AG20443 (cell line): ENCODE measurements around the gene KCNJ6.

Source experiments
- DNase-seq: peaks from one replicate; pipeline ENCODE4 v3.0.0; 2012; ENCODE audit warnings: low spot score, mixed read lengths

Gene KCNJ6

GRCh38 chr21:37819372-37819771 is 96.9 kb downstream of the KCNJ6 start:
- DNase-seq = no peak

DNA sequence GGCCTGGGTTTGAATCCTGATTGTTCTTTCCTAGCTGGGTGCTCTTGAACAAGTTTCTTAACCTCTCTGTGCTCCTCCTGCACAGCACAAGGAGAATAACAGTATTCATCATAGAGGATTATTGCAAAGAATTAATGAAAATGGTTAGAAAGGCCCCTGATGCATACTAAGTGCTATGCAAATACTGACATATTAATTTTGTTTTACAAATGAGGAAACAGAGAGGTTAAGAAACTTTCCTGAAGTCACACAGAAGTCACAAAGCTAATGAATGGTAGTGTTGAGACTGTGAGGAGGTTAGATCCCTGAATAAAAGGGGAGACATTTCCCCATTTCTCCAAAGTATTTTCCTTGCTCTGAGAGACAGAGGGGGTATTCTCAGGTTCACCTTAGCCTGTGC is 99.0 kb downstream of the KCNJ6 start:
- no peak for DNase-seq

DNA sequence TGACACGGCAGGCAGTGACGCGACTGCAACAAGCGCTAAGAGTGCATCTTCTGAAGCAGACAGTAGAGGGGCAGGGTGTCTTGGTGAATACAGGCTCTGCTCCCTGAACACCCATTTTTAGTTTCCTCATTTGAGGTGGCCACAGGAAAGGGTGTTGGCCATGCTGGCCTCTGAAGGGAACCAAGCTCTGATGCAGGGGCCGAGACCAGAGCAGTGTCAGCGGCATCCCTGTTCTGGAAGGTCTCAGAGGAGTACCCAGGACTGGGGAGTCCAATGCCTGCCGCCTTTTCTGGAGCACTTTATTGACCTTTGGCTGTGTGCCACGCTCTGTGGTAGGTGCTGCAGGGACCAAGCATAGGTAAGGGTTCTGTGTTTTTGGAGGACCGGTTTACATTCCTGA is 100.4 kb downstream of the KCNJ6 start:
- no peak for DNase-seq

DNA sequence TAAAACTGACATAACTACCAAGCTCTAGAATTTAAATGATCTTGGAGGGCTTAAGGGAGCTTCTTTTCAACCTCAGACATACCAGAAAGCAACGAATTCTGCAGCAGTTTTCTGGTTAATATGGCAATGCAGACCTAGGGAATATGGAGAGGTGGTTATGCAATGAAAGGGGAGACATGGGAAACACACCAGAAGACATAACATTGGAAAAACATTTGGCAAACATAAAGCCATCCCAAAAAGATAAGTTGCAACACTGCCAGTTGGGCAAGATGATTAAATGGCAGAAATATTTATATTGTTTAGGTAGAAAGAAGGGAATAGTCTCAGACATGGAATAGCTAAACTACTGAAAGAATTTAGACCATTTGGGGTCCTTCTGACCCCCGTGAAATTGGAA is 104.5 kb downstream of the KCNJ6 start:
- no peak for DNase-seq

GRCh38 chr21:37808261-37808660 is 108.0 kb downstream of the KCNJ6 start:
- DNase-seq = no peak

DNA sequence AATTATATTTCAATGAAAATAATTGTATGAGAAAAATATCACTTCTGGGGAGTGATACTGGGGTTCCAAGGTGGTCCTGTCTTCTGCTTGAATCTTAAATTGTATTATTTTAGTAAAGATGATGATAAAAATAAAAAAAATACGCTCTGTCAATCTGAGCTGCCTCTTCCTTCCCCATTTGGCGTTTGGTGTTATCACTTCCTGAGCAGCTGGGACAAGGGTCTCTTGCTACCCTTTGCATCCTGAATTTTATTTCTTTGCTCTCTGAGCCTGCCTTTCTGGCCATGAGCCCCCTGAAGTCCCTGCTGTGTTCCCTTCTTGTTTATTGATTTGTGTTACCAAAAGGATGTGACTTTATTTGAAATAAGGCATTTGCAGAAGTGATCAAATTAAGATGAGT is 111.0 kb downstream of the KCNJ6 start:
- DNase-seq = no peak

GRCh38 chr21:37804001-37804400 is 112.3 kb downstream of the KCNJ6 start:
- DNase-seq = no peak

GRCh38 chr21:37803101-37803651 is 113.1 kb downstream of the KCNJ6 start:
- no peak for DNase-seq

GRCh38 chr21:37800456-37801061 is 115.7 kb downstream of the KCNJ6 start:
- DNase-seq = no peak

GRCh38 chr21:37800057-37800455 is 116.2 kb downstream of the KCNJ6 start:
- no peak for DNase-seq

DNA sequence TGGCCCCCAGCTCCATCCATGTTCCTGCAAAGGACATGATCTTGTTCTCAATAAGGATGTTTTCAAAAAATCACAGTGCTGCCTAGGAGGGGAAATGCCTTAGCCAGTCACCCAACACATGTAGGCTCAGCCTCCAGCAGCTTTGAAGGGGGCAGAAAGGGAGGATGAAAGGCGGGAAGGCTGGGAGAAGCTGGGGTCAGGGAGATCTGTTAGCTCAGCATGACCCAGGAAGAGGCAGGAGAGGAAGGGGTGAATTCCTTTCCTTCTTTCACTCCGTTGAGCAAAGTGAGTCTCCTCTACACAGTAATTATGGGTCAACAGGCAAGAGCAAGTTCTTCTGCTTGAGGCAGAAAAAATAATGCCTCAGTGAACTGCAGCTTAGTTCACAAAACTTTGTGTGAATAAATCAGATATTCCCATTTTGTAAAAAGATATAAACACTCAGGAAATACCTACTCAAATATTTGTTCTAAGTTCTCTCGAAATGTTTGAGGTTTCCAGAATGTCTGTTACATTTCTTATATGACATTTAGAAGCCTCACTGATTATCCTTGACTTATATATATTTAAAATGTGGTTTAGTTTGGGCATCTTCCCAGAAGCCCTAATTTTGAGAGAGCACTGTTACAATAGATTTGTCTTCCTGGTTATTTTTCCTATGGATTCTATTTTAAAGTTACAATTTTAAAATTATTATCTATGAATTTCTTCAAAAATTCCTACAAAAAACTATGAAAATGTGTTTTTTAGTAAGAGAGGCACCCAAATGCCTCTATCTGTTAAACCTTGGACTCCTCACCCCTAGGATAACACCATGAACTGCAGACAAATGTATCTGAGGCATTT is 116.8 kb downstream of the KCNJ6 start:
- no peak for DNase-seq

GRCh38 chr21:37797403-37797802 is 118.9 kb downstream of the KCNJ6 start:
- no peak for DNase-seq

DNA sequence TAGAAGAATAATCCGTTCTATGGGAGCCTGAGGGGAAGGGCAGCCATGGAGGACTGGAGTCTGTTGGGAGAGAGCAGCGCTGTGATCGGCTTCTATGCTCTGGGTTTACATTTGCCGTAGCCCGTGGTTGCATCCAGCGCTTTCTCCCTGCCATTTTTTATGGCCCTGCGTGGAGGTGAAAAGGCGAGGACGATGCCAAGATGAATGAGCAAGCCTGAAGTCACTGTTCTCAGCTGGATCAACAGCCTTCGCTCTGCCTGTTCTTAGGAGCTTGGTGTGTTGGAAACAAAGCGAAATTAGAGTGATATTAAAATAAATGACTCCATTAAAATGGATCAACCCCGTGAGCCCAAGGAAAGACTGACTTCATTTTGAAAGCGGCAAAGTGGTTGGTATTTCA is 120.2 kb downstream of the KCNJ6 start:
- no peak for DNase-seq

GRCh38 chr21:37793660-37794059 is 122.6 kb downstream of the KCNJ6 start:
- DNase-seq = no peak

DNA sequence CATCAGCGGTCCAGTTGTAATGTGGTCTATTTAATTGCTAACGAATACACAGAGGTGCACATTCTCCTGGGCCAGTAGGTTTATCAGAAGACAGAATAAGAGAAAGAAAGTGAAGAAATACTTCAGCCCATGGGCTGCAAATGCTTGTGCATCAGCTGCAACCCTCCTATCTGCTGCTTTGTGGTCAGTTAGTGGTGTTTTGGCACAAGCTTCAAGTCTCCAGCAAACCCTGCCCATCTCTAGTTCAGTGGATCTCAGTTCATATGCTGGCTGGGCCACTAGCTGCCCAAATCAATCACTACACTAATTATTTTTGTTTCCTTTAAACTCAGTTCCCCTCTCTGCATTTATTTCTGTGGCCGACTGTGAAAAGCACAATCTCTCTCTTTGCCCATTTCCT is 124.2 kb downstream of the KCNJ6 start:
- peak; percentile 54 for DNase-seq

DNA sequence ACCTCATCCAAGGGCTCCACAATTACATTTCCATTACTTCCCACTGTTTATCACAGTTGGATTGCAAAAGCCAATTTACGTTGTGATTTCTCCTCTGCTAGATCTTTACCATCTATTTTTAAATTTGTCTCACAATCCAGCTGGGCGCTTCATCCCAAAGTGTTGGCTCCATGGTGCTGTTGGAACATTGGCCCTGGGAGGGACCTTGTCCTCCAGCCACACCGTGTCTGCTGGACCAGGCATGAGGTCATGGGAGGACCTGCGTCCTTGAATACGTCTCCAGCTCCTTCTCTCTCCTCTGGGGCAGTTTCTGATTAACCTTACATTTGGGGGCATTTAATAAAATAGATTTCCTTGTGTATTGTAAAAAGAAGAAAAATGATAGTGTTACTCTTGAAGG is 125.4 kb downstream of the KCNJ6 start:
- no peak for DNase-seq

GRCh38 chr21:37788503-37788902 is 127.8 kb downstream of the KCNJ6 start:
- DNase-seq = no peak

DNA sequence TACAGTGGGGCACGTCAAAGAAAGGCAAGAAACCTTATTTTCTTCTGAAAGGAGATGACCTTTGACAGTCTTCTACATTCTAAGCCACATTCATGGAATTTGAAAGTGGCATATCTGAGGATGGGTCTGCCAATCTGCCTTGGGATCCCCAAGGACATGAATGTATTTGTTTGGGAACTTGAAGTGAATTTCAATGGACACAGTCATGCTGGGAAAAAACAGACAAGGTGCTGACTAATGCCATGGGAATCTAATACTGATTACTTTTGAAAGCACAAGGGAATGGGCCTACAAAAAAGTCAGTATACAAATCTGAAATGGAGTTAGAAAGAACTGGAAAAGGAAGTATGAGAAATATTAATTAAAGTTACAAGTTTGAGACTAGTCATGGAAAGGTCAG is 128.8 kb downstream of the KCNJ6 start:
- DNase-seq = peak; percentile 68

DNA sequence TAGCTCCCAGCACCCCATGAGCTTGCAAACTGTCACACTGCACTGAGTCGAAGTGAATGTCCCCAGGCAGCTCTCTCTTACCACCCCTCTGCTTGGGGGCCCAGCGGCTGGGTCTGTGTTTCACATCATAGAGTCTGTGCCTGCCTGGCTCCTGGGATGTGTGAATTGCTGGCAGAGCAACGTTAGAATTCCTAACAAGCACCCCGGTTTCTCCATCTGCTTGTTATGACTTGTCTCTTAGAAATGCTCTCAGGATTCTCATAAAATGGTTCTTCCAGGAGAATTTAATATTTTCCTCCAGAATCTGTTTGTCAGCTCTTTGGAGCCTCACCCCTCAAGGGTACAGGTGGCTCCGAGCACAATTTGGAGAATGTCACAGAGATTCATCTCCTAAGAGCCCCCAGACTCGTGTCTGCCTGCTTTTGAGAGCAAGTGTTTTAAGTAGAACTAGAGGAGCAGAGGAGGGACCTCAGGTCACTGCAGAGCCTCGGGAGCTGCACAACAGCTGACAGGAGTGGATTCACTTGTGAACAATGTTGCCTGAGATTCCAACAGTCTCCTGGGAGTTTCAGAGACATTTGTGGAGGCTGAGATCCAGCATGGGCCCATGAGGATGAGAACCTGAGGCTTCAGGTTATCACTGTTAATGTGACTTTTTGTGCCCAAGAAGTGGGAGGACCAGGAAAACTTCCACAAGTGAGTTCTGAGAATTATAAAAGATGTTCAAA is 131.5 kb downstream of the KCNJ6 start:
- peak; percentile 34 for DNase-seq

DNA sequence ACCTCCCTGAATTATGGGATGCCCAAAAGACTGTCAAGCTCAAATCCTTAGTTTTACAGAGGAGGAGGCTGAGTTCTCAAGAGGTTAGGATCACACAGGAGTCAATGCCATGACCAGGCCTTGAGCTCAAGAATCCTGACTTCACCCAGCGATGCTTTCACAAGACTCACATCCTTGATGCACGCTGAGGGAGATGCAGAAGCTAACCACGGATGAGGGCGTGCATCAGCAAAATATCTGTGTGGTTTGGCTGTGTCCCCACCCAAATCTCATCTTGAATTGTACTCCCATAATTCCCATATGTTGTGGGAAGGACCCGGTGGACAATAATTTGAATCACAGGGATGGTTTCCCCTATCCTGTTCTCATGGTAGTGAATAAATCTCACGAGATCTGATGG is 133.2 kb downstream of the KCNJ6 start:
- DNase-seq = peak; percentile 46

- DNase-seq = no peak
Measured at GRCh38 chr21:37780991-37781983, 135.0 kb downstream of the KCNJ6 start.

DNA sequence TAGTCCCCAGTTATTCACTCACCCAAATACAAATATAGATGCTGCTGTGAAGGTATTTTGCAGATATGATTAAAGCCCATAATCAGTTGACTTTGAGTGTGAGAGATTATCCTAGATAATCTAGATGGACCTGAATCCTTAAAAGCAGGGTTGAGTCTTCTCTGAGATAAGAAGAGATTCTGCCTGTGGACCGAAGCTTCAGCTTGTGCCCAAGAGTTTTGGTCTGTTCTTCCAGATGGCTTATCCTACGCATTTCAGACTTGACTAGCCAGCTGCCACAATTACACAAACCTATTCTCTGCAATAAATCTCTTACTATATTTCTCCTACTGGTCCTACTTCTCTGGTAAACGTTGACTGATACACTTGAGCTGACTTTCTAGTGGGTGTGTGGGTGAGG is 145.1 kb downstream of the KCNJ6 start:
- DNase-seq = no peak
